Mononuclear cell (primary cell): ENCODE data around the gene CSRP1. TPM values are rescaled to one million over a fixed set of nuclear protein-coding genes. Genes with fewer than 3 reads are reported as not detected.

Source experiments
- H3K27me3 ChIP-seq: 2 replicates; pipeline ENCODE4 v1.6.0; 2011; ENCODE audit warnings: low read length, control low read depth; ENCODE audit not compliant: insufficient read depth
- H3K4me1 ChIP-seq: 2 replicates; pipeline ENCODE4 v1.5.1; 2011; ENCODE audit warnings: mild to moderate bottlenecking, low read length, control low read depth; ENCODE audit not compliant: insufficient read depth
- H3K4me3 ChIP-seq: 2 replicates; pipeline ENCODE4 v1.5.1; 2011; ENCODE audit warnings: mild to moderate bottlenecking, low read length, moderate library complexity
- H3K9me3 ChIP-seq: 2 replicates; pipeline ENCODE4 v1.5.1; 2011; ENCODE audit warnings: low read depth, mild to moderate bottlenecking, control low read depth, low read length
- total RNA-seq: library from RNA; depleted of rRNA; stranded (reverse); fragments of >200 nt; gene quantifications from one replicate; pipeline ENCODE4 v1.2.3, GENCODE V29; 2012

CSRP1 gene
- total RNA-seq, 1 donor: 41.2 TPM

GRCh38 chr1:201454608-201455007 lies 52.3 kb downstream of the CSRP1 start:
- Histone ChIP-seq H3K27me3 (no peaks in the 10 kb centered on the region), H3K4me1 (peaks cover 19% of the 10 kb centered on the region), H3K4me3 (no peak overlapping the region), H3K9me3 (no peaks in the 10 kb centered on the region)

GRCh38 chr1:201452866-201453265 lies 54.1 kb downstream of the CSRP1 start:
- no peaks in the 10 kb centered on the region for H3K9me3 ChIP-seq
- H3K4me1 ChIP-seq: peaks cover 22% of the 10 kb centered on the region
- no peaks in the 10 kb centered on the region for H3K27me3 ChIP-seq
- H3K4me3 ChIP-seq: no peak overlapping the region

- H3K27me3 ChIP-seq: no peaks in the 10 kb centered on the region
- H3K4me1 ChIP-seq: peaks cover 15% of the 10 kb centered on the region
- no peaks in the 10 kb centered on the region for H3K9me3 ChIP-seq
- no peak overlapping the region for H3K4me3 ChIP-seq
Observed at GRCh38 chr1:201450721-201451291, 56.1 kb downstream of the CSRP1 start.

GRCh38 chr1:201448990-201449389 lies 57.9 kb downstream of the CSRP1 start:
- Histone ChIP-seq H3K4me3 (no peak overlapping the region), H3K9me3 (no peaks in the 10 kb centered on the region), H3K27me3 (no peaks in the 10 kb centered on the region), H3K4me1 (peaks cover 15% of the 10 kb centered on the region)

- Histone ChIP-seq H3K4me3 (no peak overlapping the region), H3K27me3 (no peaks in the 10 kb centered on the region), H3K4me1 (peaks cover 15% of the 10 kb centered on the region), H3K9me3 (no peaks in the 10 kb centered on the region)
Observed at GRCh38 chr1:201447903-201448871, 58.7 kb downstream of the CSRP1 start.

DNA sequence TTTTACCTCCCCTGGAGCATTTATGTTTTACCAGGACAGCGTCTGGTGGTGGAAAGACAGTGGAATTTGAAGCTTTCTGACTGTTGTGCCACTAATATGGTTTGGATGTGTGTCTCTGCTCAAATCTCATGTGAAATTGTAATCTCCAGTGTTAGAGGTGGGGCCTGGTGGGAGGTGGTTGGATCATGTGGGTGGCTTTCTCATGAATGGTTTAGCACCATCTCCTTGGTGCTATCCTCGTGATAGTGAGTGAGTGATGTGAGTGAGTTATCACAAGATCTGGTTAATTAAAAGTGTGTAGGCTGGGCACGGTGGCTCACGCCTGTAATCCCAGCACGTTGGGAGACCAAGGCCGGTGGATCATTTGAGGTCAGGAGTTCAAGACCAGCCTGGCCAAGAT lies 61.6 kb downstream of the CSRP1 start:
- H3K4me1 ChIP-seq: peaks cover 4% of the 10 kb centered on the region
- no peaks in the 10 kb centered on the region for H3K9me3 ChIP-seq
- H3K27me3 ChIP-seq: no peaks in the 10 kb centered on the region
- H3K4me3 ChIP-seq: no peak overlapping the region

- no peaks in the 10 kb centered on the region for H3K9me3 ChIP-seq
- no peak overlapping the region for H3K4me3 ChIP-seq
- H3K27me3 ChIP-seq: no peaks in the 10 kb centered on the region
- H3K4me1 ChIP-seq: peaks cover 4% of the 10 kb centered on the region
Observed at GRCh38 chr1:201444792-201445191, 62.1 kb downstream of the CSRP1 start.

GRCh38 chr1:201443747-201444146 lies 63.2 kb downstream of the CSRP1 start:
- peaks cover 4% of the 10 kb centered on the region for H3K4me1 ChIP-seq
- no peaks in the 10 kb centered on the region for H3K9me3 ChIP-seq
- no peaks in the 10 kb centered on the region for H3K27me3 ChIP-seq
- H3K4me3 ChIP-seq: no peak overlapping the region

DNA sequence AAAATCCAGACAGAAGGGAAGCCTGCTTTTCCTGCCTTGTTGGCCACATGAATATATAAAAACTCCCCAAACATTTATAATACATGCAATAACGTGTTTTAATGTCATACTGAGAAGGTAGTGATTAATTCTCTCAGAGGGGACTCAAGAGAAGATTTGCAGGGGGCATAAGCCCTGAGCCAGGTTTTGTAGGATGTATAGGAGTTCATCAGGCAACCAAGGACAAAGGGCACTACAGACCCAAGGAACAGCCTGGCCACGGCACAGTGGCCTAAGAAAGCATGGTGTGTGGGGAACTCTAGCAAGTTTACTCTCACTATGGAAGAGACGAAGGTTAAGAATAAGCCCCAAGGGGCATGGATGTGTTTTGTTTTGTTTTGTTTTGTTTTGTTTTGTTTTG lies 70.0 kb downstream of the CSRP1 start:
- no peaks in the 10 kb centered on the region for H3K9me3 ChIP-seq

DNA sequence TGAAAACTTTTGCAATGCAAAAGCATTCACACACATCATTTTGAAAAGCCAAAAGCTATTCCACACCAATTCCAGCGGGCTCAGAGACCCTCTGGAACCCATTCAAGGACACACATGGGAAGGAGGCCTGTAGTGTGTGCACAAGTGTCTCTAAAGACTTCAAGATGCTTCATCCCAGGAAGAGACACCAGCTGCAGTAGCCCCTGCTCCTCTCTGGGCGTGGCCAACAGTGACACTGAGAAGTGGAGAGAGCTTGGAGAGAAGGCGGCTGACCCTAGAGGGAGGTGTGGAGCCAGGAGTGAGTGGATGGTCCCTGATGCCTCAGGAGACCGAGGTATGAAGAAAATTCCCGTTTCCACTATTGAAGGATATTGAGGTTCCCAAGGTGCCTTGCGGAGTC lies 70.5 kb downstream of the CSRP1 start:
- no peaks in the 10 kb centered on the region for H3K27me3 ChIP-seq
- H3K4me3 ChIP-seq: no peak overlapping the region
- no peaks in the 10 kb centered on the region for H3K9me3 ChIP-seq
- no peaks in the 10 kb centered on the region for H3K4me1 ChIP-seq

More for the DNA sequence above, 70.0 kb downstream of the CSRP1 start:
- Histone ChIP-seq H3K4me1 (no peaks in the 10 kb centered on the region), H3K4me3 (no peak overlapping the region), H3K27me3 (no peaks in the 10 kb centered on the region)

DNA sequence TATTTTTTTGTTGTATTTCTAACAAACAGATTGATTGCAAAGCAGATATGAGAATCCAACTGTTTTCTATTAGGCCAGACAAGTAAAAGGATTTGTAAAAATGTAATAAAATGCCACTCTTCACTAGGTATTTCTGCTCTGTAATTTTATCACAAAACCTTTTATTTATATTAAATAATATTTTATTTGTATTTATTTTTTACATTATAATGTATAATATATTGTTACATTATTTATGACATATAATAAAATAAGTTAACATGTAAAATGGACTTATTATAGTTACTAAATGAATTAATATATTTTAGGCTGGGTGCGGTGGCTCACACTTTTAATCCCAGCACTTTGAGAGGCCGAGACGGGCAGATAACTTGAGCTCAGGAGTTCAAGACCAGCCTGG lies 72.7 kb downstream of the CSRP1 start:
- Histone ChIP-seq H3K4me1 (no peaks in the 10 kb centered on the region), H3K4me3 (no peak overlapping the region), H3K27me3 (no peaks in the 10 kb centered on the region), H3K9me3 (no peaks in the 10 kb centered on the region)

GRCh38 chr1:201433609-201434008 lies 73.3 kb downstream of the CSRP1 start:
- H3K4me1 ChIP-seq: no peaks in the 10 kb centered on the region
- H3K9me3 ChIP-seq: no peaks in the 10 kb centered on the region
- H3K4me3 ChIP-seq: no peak overlapping the region
- no peaks in the 10 kb centered on the region for H3K27me3 ChIP-seq

Other genes with a start within 250 kb of the CSRP1 start
- not detected for gene PKP1, start 223.6 kb downstream of the CSRP1 start, total RNA-seq
- gene TNNT2, start 129.4 kb downstream of the CSRP1 start, total RNA-seq: 0.10 TPM
- not detected for gene LAD1, start 107.8 kb downstream of the CSRP1 start, total RNA-seq
- not detected for gene TNNI1, start 85.4 kb downstream of the CSRP1 start, total RNA-seq
- gene PHLDA3, start 37.9 kb downstream of the CSRP1 start, total RNA-seq: 0.31 TPM
- 1.5 TPM for gene NAV1, start 32.0 kb upstream of the CSRP1 start, total RNA-seq